Stimulated activated CD8-positive, alpha-beta memory T cell treated with anti-CD3 and anti-CD28 coated beads, Interleukin-12 subunit alpha, Interleukin-12 subunit beta, amount 100 ng/mL, for 24 hours (primary cell): Measurements from ENCODE around the gene PCSK2.

Experiments used
- DNase-seq: peaks from one replicate; pipeline ENCODE4 v3.0.0-alpha.2; 2020; ENCODE audit errors: extremely low read depth

PCSK2 gene

GRCh38 chr20:17505636-17506517 lies 279.0 kb downstream of the PCSK2 start:
- peak; percentile 30 for DNase-seq

- DNase-seq, result no peak
Observed at GRCh38 chr20:17507032-17507431, 280.2 kb downstream of the PCSK2 start.

- DNase-seq, result no peak
Observed at GRCh38 chr20:17507531-17507930, 280.7 kb downstream of the PCSK2 start.

- DNase-seq, result no peak
Observed at GRCh38 chr20:17508756-17509155, 281.9 kb downstream of the PCSK2 start.

GRCh38 chr20:17510548-17510947 lies 283.7 kb downstream of the PCSK2 start:
- DNase-seq, result no peak

- DNase-seq, result no peak
Observed at GRCh38 chr20:17511401-17511800, 284.6 kb downstream of the PCSK2 start.

GRCh38 chr20:17513939-17514338 lies 287.1 kb downstream of the PCSK2 start:
- no peak for DNase-seq

GRCh38 chr20:17515053-17515452 lies 288.2 kb downstream of the PCSK2 start:
- DNase-seq, result no peak

GRCh38 chr20:17518339-17519052 lies 291.7 kb downstream of the PCSK2 start:
- no peak for DNase-seq

GRCh38 chr20:17519606-17520285 lies 292.9 kb downstream of the PCSK2 start:
- no peak for DNase-seq

- DNase-seq, result no peak
Observed at GRCh38 chr20:17520583-17520982, 293.7 kb downstream of the PCSK2 start.

GRCh38 chr20:17522528-17522927 lies 295.7 kb downstream of the PCSK2 start:
- DNase-seq, result no peak

GRCh38 chr20:17523326-17523725 lies 296.5 kb downstream of the PCSK2 start:
- no peak for DNase-seq

- no peak for DNase-seq
Observed at GRCh38 chr20:17524560-17524959, 297.7 kb downstream of the PCSK2 start.

- DNase-seq, result no peak
Observed at GRCh38 chr20:17525132-17525531, 298.3 kb downstream of the PCSK2 start.

- no peak for DNase-seq
Observed at GRCh38 chr20:17525650-17526049, 298.8 kb downstream of the PCSK2 start.

GRCh38 chr20:17529586-17529985 lies 302.7 kb downstream of the PCSK2 start:
- DNase-seq, result no peak

GRCh38 chr20:17530153-17530552 lies 303.3 kb downstream of the PCSK2 start:
- no peak for DNase-seq

- DNase-seq, result no peak
Observed at GRCh38 chr20:17530716-17531664, 304.1 kb downstream of the PCSK2 start, which contains the start of gene BFSP1. BFSP1 (minus strand) TSS chr20:17531379; CDS start chr20:17531329, 50 bp downstream.

- DNase-seq, result no peak
Observed at GRCh38 chr20:17531665-17532025, 304.8 kb downstream of the PCSK2 start.

- DNase-seq, result no peak
Observed at GRCh38 chr20:17533396-17533795, 306.6 kb downstream of the PCSK2 start.
